ENCODE measurements around the gene RET. TPM values are rescaled to one million over a fixed set of nuclear protein-coding genes. Genes with fewer than 3 reads are reported as not detected.

RET gene
- total and polyA plus RNA-seq, 9 donors: 0.12 to 1.6 (median 0.75) TPM

GRCh38 chr10:43050011-43050410 lies 26.9 kb upstream of the RET start:
- no peaks in the 10 kb centered on the region for H3K9me3 ChIP-seq
- H3K36me3 ChIP-seq: no peaks in the 10 kb centered on the region
- H3K27me3 ChIP-seq: no peaks in the 10 kb centered on the region
- intact Hi-C loops (cut with DNase I): no loop called here
- H3K4me3 ChIP-seq: no peak overlapping the region
- no peak for DNase-seq
- no peak overlapping the region for H3K27ac ChIP-seq
- no peaks in the 10 kb centered on the region for H3K4me1 ChIP-seq (ENCODE audit: insufficient read depth)
- TF ChIP-seq CTCF (IDR thresholded peaks at IDR 0.05) (no peak), POLR2A (IDR thresholded peaks at IDR 0.05) (no peak), EP300 (IDR thresholded peaks at IDR 0.05) (no peak)

- H3K27ac ChIP-seq: no peak overlapping the region
- H3K36me3 ChIP-seq: no peaks in the 10 kb centered on the region
- WGBS, 3 donors: 50 to 63% (median 54%) methylated on average over 8 of the region's 8 CpGs
- TF ChIP-seq CTCF (IDR thresholded peaks at IDR 0.05) (no peak), EP300 (IDR thresholded peaks at IDR 0.05) (no peak), POLR2A (IDR thresholded peaks at IDR 0.05) (no peak)
- H3K4me1 ChIP-seq (ENCODE audit: insufficient read depth): no peaks in the 10 kb centered on the region
- intact Hi-C loops (cut with DNase I): no loop called here
- no peaks in the 10 kb centered on the region for H3K27me3 ChIP-seq
- H3K4me3 ChIP-seq: no peak overlapping the region
- H3K9me3 ChIP-seq: no peaks in the 10 kb centered on the region
- no peak for DNase-seq
Observed at GRCh38 chr10:43053825-43054224, 23.0 kb upstream of the RET start.

GRCh38 chr10:43054593-43054992 lies 22.3 kb upstream of the RET start:
- no peaks in the 10 kb centered on the region for H3K4me1 ChIP-seq (ENCODE audit: insufficient read depth)
- H3K36me3 ChIP-seq: no peaks in the 10 kb centered on the region
- peak in 2 of 5 donors; percentile 4 to 10 for DNase-seq
- no peak for TF ChIP-seq CTCF (IDR thresholded peaks at IDR 0.05)
- TF ChIP-seq POLR2A (IDR thresholded peaks at IDR 0.05): no peak
- TF ChIP-seq EP300 (IDR thresholded peaks at IDR 0.05): no peak
- H3K4me3 ChIP-seq: no peak overlapping the region
- no peaks in the 10 kb centered on the region for H3K27me3 ChIP-seq
- no peak overlapping the region for H3K27ac ChIP-seq
- WGBS, 3 donors: 76 to 77% (median 77%) methylated on average over 3 of the region's 3 CpGs
- H3K9me3 ChIP-seq: no peaks in the 10 kb centered on the region
- intact Hi-C loops (cut with DNase I): no loop called here

GRCh38 chr10:43055217-43055616 lies 21.7 kb upstream of the RET start:
- Histone ChIP-seq H3K4me3 (no peak overlapping the region), H3K27ac (no peak overlapping the region), H3K4me1 (ENCODE audit: insufficient read depth) (no peaks in the 10 kb centered on the region), H3K27me3 (no peaks in the 10 kb centered on the region), H3K36me3 (no peaks in the 10 kb centered on the region), H3K9me3 (no peaks in the 10 kb centered on the region)
- intact Hi-C loops (cut with DNase I): no loop called here
- no peak for DNase-seq
- 63 to 72% (median 72%) methylated on average over 3 of the region's 3 CpGs for WGBS, 3 donors
- TF ChIP-seq POLR2A (IDR thresholded peaks at IDR 0.05) (no peak), CTCF (IDR thresholded peaks at IDR 0.05) (no peak), EP300 (IDR thresholded peaks at IDR 0.05) (no peak)

Measured in ovary (tissue), 9 donors.